ENCODE data around the gene ABTB2. TPM values are rescaled to one million over a fixed set of nuclear protein-coding genes. Genes with fewer than 3 reads are reported as not detected.

The ABTB2 gene
- total RNA-seq, 3 donors from 2014 or later: 7.7 to 9.0 (median 8.6) TPM

GRCh38 chr11:34308049-34308912, 49.5 kb downstream of the ABTB2 start:
- no peak overlapping the region for H3K4me3 Mint-ChIP-seq
- no peaks in the 10 kb centered on the region for H3K27me3 Mint-ChIP-seq (ENCODE audit: low read depth)
- peaks cover 17% of the 10 kb centered on the region for H3K4me1 Mint-ChIP-seq (ENCODE audit: low read depth)
- DNase-seq (no peak), ATAC-seq (no peak)
- H3K9me3 Mint-ChIP-seq: no peaks in the 10 kb centered on the region
- no peaks in the 10 kb centered on the region for H3K36me3 Mint-ChIP-seq (ENCODE audit: insufficient read depth)

- Mint-ChIP-seq H3K4me3 (no peak overlapping the region), H3K4me1 (ENCODE audit: low read depth) (peaks cover 11% of the 10 kb centered on the region), H3K9me3 (no peaks in the 10 kb centered on the region), H3K27me3 (ENCODE audit: low read depth) (no peaks in the 10 kb centered on the region), H3K36me3 (ENCODE audit: insufficient read depth) (no peaks in the 10 kb centered on the region)
- ATAC-seq (no peak), DNase-seq (no peak)
Observed at GRCh38 chr11:34305780-34306179, 52.0 kb downstream of the ABTB2 start.

GRCh38 chr11:34305193-34305592, 52.6 kb downstream of the ABTB2 start:
- no peak for ATAC-seq
- no peaks in the 10 kb centered on the region for H3K27me3 Mint-ChIP-seq (ENCODE audit: low read depth)
- H3K4me3 Mint-ChIP-seq: no peak overlapping the region
- no peaks in the 10 kb centered on the region for H3K9me3 Mint-ChIP-seq
- DNase-seq: no peak
- H3K36me3 Mint-ChIP-seq (ENCODE audit: insufficient read depth): no peaks in the 10 kb centered on the region
- peaks cover 11% of the 10 kb centered on the region for H3K4me1 Mint-ChIP-seq (ENCODE audit: low read depth)

GRCh38 chr11:34303028-34303570, 54.7 kb downstream of the ABTB2 start:
- DNase-seq: no peak
- no peaks in the 10 kb centered on the region for H3K36me3 Mint-ChIP-seq (ENCODE audit: insufficient read depth)
- ATAC-seq: no peak
- no peaks in the 10 kb centered on the region for H3K9me3 Mint-ChIP-seq
- H3K4me1 Mint-ChIP-seq (ENCODE audit: low read depth): peaks cover 2% of the 10 kb centered on the region
- no peak overlapping the region for H3K4me3 Mint-ChIP-seq
- H3K27me3 Mint-ChIP-seq (ENCODE audit: low read depth): no peaks in the 10 kb centered on the region

GRCh38 chr11:34302046-34302921, 55.5 kb downstream of the ABTB2 start:
- ATAC-seq (peak in 1 of 2 donors; percentile 35), DNase-seq (no peak)
- Mint-ChIP-seq H3K9me3 (no peaks in the 10 kb centered on the region), H3K36me3 (ENCODE audit: insufficient read depth) (no peaks in the 10 kb centered on the region), H3K27me3 (ENCODE audit: low read depth) (no peaks in the 10 kb centered on the region), H3K4me1 (ENCODE audit: low read depth) (no peaks in the 10 kb centered on the region), H3K4me3 (no peak overlapping the region)

- Mint-ChIP-seq H3K36me3 (ENCODE audit: insufficient read depth) (no peaks in the 10 kb centered on the region), H3K27me3 (ENCODE audit: low read depth) (no peaks in the 10 kb centered on the region), H3K9me3 (no peaks in the 10 kb centered on the region)
Observed at GRCh38 chr11:34300926-34301295, 56.9 kb downstream of the ABTB2 start.

GRCh38 chr11:34300026-34300925, 57.5 kb downstream of the ABTB2 start:
- H3K4me1 Mint-ChIP-seq (ENCODE audit: low read depth): no peaks in the 10 kb centered on the region
- DNase-seq (no peak), ATAC-seq (no peak)
- H3K4me3 Mint-ChIP-seq: no peak overlapping the region
- H3K9me3 Mint-ChIP-seq: no peaks in the 10 kb centered on the region
- no peaks in the 10 kb centered on the region for H3K27me3 Mint-ChIP-seq (ENCODE audit: low read depth)
- no peaks in the 10 kb centered on the region for H3K36me3 Mint-ChIP-seq (ENCODE audit: insufficient read depth)

More at GRCh38 chr11:34300926-34301295, 56.9 kb downstream of the ABTB2 start:
- ATAC-seq (no peak), DNase-seq (no peak)
- no peak overlapping the region for H3K4me3 Mint-ChIP-seq
- no peaks in the 10 kb centered on the region for H3K4me1 Mint-ChIP-seq (ENCODE audit: low read depth)

- no peak for DNase-seq
- no peak overlapping the region for H3K4me3 Mint-ChIP-seq
- no peaks in the 10 kb centered on the region for H3K27me3 Mint-ChIP-seq (ENCODE audit: low read depth)
- H3K9me3 Mint-ChIP-seq: no peaks in the 10 kb centered on the region
- H3K36me3 Mint-ChIP-seq (ENCODE audit: insufficient read depth): no peaks in the 10 kb centered on the region
- no peaks in the 10 kb centered on the region for H3K4me1 Mint-ChIP-seq (ENCODE audit: low read depth)
- no peak for ATAC-seq
Observed at GRCh38 chr11:34299284-34299972, 58.4 kb downstream of the ABTB2 start.

GRCh38 chr11:34298871-34299270, 58.9 kb downstream of the ABTB2 start:
- H3K4me3 Mint-ChIP-seq: no peak overlapping the region
- no peaks in the 10 kb centered on the region for H3K9me3 Mint-ChIP-seq
- no peaks in the 10 kb centered on the region for H3K4me1 Mint-ChIP-seq (ENCODE audit: low read depth)
- H3K36me3 Mint-ChIP-seq (ENCODE audit: insufficient read depth): no peaks in the 10 kb centered on the region
- no peak for ATAC-seq
- peaks cover 3% of the 10 kb centered on the region for H3K27me3 Mint-ChIP-seq (ENCODE audit: low read depth)
- DNase-seq: no peak

- H3K4me3 Mint-ChIP-seq: no peak overlapping the region
- H3K27me3 Mint-ChIP-seq (ENCODE audit: low read depth): peaks cover 5% of the 10 kb centered on the region
Observed at GRCh38 chr11:34296412-34296811, 61.4 kb downstream of the ABTB2 start.

GRCh38 chr11:34292546-34292945, 65.3 kb downstream of the ABTB2 start:
- no peak for ATAC-seq
- H3K4me3 Mint-ChIP-seq: no peak overlapping the region

More at GRCh38 chr11:34296412-34296811, 61.4 kb downstream of the ABTB2 start:
- Mint-ChIP-seq H3K9me3 (no peaks in the 10 kb centered on the region), H3K36me3 (ENCODE audit: insufficient read depth) (no peaks in the 10 kb centered on the region), H3K4me1 (ENCODE audit: low read depth) (no peaks in the 10 kb centered on the region)
- ATAC-seq (no peak), DNase-seq (no peak)

GRCh38 chr11:34292111-34292510, 65.7 kb downstream of the ABTB2 start:
- no peak for DNase-seq
- no peak for ATAC-seq
- H3K4me1 Mint-ChIP-seq (ENCODE audit: low read depth): no peaks in the 10 kb centered on the region
- no peaks in the 10 kb centered on the region for H3K36me3 Mint-ChIP-seq (ENCODE audit: insufficient read depth)
- no peak overlapping the region for H3K4me3 Mint-ChIP-seq
- peaks cover 6% of the 10 kb centered on the region for H3K27me3 Mint-ChIP-seq (ENCODE audit: low read depth)
- no peaks in the 10 kb centered on the region for H3K9me3 Mint-ChIP-seq

More at GRCh38 chr11:34292546-34292945, 65.3 kb downstream of the ABTB2 start:
- Mint-ChIP-seq H3K27me3 (ENCODE audit: low read depth) (peaks cover 6% of the 10 kb centered on the region), H3K36me3 (ENCODE audit: insufficient read depth) (no peaks in the 10 kb centered on the region), H3K9me3 (no peaks in the 10 kb centered on the region), H3K4me1 (ENCODE audit: low read depth) (no peaks in the 10 kb centered on the region)
- DNase-seq: no peak

- no peaks in the 10 kb centered on the region for H3K36me3 Mint-ChIP-seq (ENCODE audit: insufficient read depth)
- no peak overlapping the region for H3K4me3 Mint-ChIP-seq
- H3K27me3 Mint-ChIP-seq (ENCODE audit: low read depth): peaks cover 6% of the 10 kb centered on the region
- H3K9me3 Mint-ChIP-seq: no peaks in the 10 kb centered on the region
- no peaks in the 10 kb centered on the region for H3K4me1 Mint-ChIP-seq (ENCODE audit: low read depth)
- ATAC-seq (no peak), DNase-seq (no peak)
Observed at GRCh38 chr11:34290926-34291325, 66.9 kb downstream of the ABTB2 start.

Measured in activated T-cell treated with anti-CD3 and anti-CD28 coated beads, Interleukin-2, amount 50 U/mL, for 4 hours (primary cell).